WERI-Rb-1 (cell line): ENCODE measurements around the gene FMO5.

ENCODE experiments used
- DNase-seq: peaks from one replicate; pipeline ENCODE4 v3.0.0-alpha.2; 2020
- H3K27ac ChIP-seq: fragments of 250-450 bp; sonication (Bioruptor Pico); 2 replicates; pipeline ENCODE4 v1.5.1; 2020; ENCODE audit warnings: mild to moderate bottlenecking, moderate library complexity
- H3K27me3 ChIP-seq: fragments of 250-450 bp; sonication (Bioruptor Pico); 2 replicates; pipeline ENCODE4 v1.5.1; 2021; ENCODE audit warnings: mild to moderate bottlenecking, low read depth, moderate library complexity; ENCODE audit not compliant: insufficient read depth, severe bottlenecking
- H3K36me3 ChIP-seq: fragments of 250-450 bp; sonication (Bioruptor Pico); 2 replicates; pipeline ENCODE4 v1.5.1; 2020; ENCODE audit warnings: mild to moderate bottlenecking, moderate library complexity
- H3K4me3 ChIP-seq: 2 replicates; pipeline ENCODE4 v1.5.1; 2011; ENCODE audit warnings: low read depth, mild to moderate bottlenecking, control low read depth, low read length
- H3K9me3 ChIP-seq: fragments of 250-450 bp; sonication (Bioruptor Pico); 2 replicates; pipeline ENCODE4 v1.5.1; 2021; ENCODE audit warnings: mild to moderate bottlenecking, moderate library complexity; ENCODE audit not compliant: severe bottlenecking
- CTCF ChIP-seq: IDR thresholded peaks from 2 replicates; pipeline ENCODE4 v1.5.1; 2011; ENCODE audit warnings: low read depth, mild to moderate bottlenecking, control low read depth, inconsistent platforms, low read length

Gene FMO5

GRCh38 chr1:147171399-147172167, 53.6 kb downstream of the FMO5 start:
- TF ChIP-seq CTCF: no peak
- Histone ChIP-seq H3K9me3 (no peaks in the 10 kb centered on the region), H3K36me3 (peaks cover 18% of the 10 kb centered on the region), H3K27me3 (no peaks in the 10 kb centered on the region), H3K4me3 (peak overlapping the region; percentile 92), H3K27ac (peak overlapping the region; percentile 76)
- no peak for DNase-seq

- Histone ChIP-seq H3K27ac (peak overlapping the region; percentile 76), H3K36me3 (peaks cover 33% of the 10 kb centered on the region), H3K9me3 (no peaks in the 10 kb centered on the region), H3K4me3 (peak overlapping the region; percentile 92), H3K27me3 (no peaks in the 10 kb centered on the region)
- DNase-seq: no peak
- no peak for TF ChIP-seq CTCF
These were observed 55.1 kb downstream of the FMO5 start for GRCh38 chr1:147169840-147170674.

- Histone ChIP-seq H3K4me3 (no peak overlapping the region), H3K9me3 (no peaks in the 10 kb centered on the region), H3K27me3 (no peaks in the 10 kb centered on the region), H3K36me3 (peaks cover 41% of the 10 kb centered on the region), H3K27ac (no peak overlapping the region)
- DNase-seq: no peak
- TF ChIP-seq CTCF: no peak
These were observed 56.0 kb downstream of the FMO5 start for GRCh38 chr1:147169171-147169570.

DNA sequence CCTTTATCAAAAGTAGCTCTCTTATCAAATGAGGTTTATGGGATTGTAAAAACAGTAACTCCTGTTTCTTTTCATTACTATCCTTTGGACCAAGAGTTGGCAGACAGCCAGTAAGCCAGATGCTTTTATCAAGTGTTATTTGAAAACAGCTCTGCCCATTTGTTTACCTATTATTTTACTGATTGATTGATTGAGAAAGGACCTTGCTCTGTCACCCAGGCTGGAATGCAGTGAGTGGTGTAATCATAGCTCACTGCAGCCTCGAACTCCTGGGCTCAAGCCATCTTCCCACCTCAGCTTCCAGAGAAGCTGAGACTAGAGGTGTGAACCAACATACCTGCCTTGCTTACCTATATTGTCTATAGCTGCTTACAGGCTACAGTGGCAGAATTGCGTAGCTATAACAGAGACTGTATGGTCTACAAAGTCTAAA, 56.5 kb downstream of the FMO5 start:
- H3K4me3 ChIP-seq: no peak overlapping the region
- DNase-seq: no peak
- no peaks in the 10 kb centered on the region for H3K9me3 ChIP-seq
- no peaks in the 10 kb centered on the region for H3K27me3 ChIP-seq
- H3K27ac ChIP-seq: no peak overlapping the region
- H3K36me3 ChIP-seq: peaks cover 45% of the 10 kb centered on the region
- TF ChIP-seq CTCF: no peak

- Histone ChIP-seq H3K27me3 (no peaks in the 10 kb centered on the region), H3K9me3 (no peaks in the 10 kb centered on the region), H3K36me3 (peaks cover 46% of the 10 kb centered on the region), H3K4me3 (no peak overlapping the region), H3K27ac (no peak overlapping the region)
- no peak for TF ChIP-seq CTCF
- DNase-seq: no peak
These were observed 57.8 kb downstream of the FMO5 start for GRCh38 chr1:147167365-147167764.
